HG02870 (cell line): Measurements from ENCODE around the gene TTLL9.

Experiments used
- ATAC-seq: cut with Tn5 transposase; IDR thresholded peaks from one replicate; pipeline ENCODE4 v1.9.1; 2021; ENCODE audit warnings: mild to moderate bottlenecking, moderate library complexity; ENCODE audit not compliant: unreplicated experiment

TTLL9 gene

DNA sequence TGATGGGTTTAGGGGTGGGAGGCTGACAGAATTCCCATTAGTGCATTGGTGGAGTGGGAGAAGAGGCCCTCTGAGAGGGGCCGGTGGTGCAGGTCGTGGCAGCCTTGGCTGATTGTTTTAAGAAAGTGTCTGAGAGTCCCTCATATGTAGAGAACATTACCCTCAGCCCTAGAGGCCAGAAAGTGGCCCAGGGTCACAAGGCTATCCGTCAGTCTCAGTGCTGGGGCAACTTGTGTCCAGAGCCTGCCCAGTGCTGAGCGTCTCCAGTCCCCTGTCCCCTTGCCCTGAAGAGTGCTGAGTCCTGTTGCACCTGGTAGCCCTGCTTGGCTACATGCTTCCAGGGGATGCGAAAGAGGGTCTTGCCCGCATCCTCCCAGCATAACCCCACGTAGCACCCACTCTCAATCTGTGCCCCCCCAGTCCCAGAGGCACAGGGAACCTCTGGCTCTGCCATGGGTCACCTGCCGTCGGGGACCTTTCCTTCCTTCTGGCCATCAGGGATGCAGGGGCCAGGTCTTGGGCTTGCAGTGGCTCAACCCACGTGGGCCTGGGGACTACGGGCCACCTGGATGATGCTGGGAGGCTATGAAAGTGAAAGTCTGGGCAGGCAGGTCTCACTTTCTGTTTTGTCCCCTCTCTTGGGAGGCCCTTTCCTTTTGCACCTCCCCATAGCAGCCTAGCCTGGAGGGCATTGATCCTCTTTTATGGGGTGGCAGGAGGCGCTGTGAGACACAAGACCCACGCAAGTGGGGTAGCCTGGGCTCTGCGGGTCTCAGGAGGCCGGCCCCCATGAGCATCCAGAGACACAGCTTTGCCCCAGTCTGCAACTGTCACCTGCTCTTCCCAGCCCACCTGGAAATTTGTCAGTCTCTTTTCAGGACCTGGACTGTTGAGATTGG, 12.3 kb upstream of the TTLL9 start:
- ATAC-seq = peak; percentile 46

- ATAC-seq = no peak
These were observed 11.7 kb upstream of the TTLL9 start for GRCh38 chr20:31858760-31859083.

DNA sequence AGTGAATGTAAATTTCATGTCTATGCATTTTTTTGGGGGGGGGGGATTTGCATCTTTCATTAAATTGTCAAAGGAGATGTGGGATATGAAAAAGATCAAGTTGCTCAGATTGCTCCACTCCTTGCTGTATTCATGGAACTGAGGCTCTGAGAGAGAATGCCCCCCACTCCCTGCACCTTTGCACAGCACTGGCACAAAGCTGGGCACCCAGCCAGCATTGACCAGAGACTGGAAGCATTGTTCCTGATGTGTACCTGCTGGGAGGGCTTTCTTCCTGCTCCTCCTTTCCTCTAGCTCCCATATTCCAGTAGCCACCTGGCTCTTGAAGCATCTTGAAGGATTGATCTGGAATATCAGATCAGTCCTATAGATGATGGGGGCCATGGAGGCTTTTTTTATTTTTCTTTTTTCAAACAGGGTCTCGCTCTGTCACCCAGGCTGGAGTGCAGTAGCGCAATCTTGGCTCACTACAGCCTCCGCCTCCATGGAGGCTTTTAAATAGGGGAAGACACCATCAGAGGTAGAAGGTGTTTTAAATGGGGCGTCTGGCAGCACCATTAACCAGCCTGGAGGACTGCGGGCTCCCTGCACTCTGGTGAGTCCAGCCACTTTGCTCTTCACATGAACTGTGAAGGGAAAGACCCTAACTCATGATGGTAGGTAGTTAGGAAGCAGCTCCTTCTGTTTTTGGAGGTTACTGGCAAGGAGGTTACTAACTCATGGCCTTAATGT, 11.0 kb upstream of the TTLL9 start:
- no peak for ATAC-seq

DNA sequence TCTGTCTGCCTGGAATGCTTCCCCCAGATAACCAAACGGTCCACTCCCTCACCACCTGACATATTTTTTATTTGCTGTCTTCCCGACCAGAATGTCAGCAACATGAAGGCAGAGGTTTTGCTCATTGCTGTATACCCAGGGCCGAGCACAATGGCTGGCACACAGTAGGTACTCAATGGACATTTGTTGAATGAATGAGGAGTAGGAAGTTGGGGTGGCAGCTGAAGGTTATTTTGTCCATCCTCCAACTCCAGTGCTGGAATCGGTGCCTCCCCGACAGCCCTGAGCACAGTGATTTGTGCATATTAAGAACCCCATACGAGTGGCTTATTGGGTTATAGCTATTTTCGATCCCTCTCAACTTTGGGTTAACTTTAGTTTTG, 10.4 kb upstream of the TTLL9 start:
- no peak for ATAC-seq

DNA sequence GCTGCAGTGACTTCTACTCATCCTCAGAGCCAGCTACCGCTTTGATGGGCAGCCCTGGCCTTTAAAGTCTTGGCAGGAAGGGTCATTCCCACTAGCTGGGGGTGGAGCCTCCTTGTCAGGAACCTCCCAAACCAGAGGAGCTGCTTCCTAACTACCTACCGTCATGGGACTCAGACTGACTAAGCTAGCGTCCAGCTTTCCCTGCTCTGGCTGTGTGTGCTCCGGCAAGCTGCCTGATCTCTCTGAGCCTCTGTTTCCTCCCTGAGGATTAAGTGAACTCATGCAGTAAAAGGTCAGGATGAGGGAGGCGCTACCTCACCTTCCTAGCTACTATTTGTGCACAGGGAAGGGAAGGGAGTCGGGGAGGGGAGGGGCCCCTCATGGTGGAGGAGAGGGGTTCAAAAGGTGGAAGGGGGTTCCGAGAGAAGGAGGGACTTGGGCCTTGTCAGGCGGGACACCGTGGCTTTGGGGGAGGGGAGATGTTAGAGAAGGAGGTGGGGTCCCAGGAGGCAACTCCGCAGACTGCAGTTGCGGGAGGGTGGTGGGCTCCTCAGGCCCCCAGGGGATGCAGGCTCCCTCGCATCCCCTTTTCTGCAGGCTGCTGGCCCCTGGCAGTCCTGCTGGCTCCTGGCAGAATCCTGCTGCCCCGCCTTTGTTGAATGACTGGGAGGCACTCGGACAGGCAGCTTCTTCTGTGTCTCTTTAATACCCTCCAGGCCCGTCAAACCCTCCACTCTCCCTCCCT, 9.9 kb upstream of the TTLL9 start:
- no peak for ATAC-seq

GRCh38 chr20:31861135-31861384, 9.4 kb upstream of the TTLL9 start:
- ATAC-seq = no peak

DNA sequence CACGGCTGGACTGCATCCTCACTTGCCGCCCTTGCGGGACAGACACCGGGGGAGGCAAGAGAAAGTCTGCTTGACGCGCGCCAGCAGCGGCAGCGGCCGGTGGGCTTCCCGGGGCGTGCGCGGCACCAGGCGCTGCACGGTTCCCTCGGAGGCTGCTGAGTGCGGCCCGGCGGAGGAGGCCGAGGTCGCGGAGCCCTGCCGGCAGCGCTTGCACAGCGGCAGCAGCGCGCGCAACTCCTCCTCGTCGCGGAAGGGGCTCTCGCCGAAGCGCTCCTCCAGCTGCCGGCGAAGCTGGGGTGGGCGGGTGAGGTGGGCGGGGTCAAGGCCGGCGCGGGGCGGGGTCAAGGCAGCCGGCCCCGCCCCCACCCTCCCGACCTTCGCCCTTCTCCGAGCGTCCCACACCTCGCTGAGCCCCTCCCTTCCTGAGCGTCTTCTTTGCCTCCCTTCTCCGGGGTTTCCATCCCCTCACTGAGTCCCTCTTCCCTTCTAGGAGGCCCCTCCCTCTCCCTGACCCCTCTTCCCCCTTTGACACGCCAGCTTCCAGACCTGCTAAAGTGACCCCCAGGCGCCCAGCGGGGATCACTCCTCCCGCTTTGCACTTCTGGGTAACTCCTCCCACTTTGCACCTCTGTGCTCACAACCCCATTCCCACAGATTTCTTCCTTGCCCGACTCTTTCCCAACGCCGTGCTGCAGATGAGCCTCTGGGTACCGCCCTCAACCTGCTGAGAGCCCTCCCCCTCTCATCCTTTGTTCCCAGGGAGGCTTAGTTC, 8.9 kb upstream of the TTLL9 start:
- ATAC-seq = no peak

- no peak for ATAC-seq
These were observed 8.3 kb upstream of the TTLL9 start for GRCh38 chr20:31862157-31862470.

GRCh38 chr20:31862506-31862905, 7.9 kb upstream of the TTLL9 start:
- no peak for ATAC-seq

GRCh38 chr20:31863296-31864085, 6.9 kb upstream of the TTLL9 start:
- no peak for ATAC-seq

GRCh38 chr20:31864521-31865400, 5.7 kb upstream of the TTLL9 start:
- ATAC-seq = no peak

DNA sequence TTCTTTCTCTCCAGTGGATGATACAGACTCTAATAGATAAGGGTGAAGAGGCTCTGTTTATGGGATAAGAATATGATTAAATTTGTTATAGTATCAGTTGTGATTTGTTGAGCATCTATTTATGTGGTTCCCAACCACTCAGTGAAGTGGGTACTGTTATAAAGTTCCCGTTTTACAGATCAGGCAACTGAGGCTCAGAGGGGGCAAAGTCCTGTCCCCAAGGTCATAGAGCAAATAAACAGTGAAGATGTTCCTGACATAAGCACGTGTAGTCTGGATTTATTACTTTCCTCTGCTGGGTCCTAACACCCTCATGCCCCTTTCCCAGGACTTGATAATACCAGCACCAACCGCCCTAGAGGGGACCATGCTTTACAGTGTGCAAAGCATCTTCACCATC, 4.2 kb upstream of the TTLL9 start:
- no peak for ATAC-seq

DNA sequence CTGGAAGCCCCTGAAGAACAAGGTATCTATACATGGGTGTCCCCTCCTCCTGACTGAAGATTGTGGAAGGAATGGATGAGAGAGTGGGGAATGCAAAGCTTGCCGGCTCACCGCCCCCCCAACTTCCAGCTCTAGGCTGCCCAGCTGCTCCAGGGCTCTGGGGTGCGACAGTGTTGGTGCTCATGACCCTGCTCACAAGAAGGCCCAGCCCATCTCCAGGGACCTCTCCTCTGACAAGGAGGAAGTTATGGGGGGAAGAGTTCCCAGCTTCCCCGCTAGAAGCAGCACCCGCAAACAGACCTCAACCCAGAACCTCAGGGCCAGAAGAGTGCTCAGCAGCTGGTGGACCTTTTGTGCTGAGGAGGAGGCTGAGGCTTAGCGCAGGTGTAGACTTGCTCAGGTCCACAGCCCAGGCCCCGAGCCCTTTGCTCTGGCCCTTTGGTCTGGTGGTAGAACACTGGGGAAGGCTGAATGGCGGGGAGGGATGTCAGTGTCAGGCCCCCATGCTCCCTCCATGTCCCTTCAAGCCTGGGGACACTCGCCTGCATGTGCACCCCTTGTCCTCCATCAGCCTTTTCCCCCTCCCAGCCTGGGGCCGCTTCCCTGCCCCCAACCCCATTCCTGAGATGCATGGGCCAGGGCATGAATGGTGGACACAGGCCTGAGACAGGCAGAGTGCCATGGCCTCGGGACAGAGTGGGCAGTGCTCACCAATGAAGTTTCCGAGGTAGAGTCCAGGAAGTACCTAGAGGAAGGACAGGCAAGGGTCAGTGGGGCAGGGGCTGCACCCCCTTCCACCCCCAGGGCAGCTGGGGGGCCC, 1.4 kb upstream of the TTLL9 start:
- ATAC-seq = no peak

- no peak for ATAC-seq
These were observed 827 bp upstream of the TTLL9 start for GRCh38 chr20:31869673-31869941.

DNA sequence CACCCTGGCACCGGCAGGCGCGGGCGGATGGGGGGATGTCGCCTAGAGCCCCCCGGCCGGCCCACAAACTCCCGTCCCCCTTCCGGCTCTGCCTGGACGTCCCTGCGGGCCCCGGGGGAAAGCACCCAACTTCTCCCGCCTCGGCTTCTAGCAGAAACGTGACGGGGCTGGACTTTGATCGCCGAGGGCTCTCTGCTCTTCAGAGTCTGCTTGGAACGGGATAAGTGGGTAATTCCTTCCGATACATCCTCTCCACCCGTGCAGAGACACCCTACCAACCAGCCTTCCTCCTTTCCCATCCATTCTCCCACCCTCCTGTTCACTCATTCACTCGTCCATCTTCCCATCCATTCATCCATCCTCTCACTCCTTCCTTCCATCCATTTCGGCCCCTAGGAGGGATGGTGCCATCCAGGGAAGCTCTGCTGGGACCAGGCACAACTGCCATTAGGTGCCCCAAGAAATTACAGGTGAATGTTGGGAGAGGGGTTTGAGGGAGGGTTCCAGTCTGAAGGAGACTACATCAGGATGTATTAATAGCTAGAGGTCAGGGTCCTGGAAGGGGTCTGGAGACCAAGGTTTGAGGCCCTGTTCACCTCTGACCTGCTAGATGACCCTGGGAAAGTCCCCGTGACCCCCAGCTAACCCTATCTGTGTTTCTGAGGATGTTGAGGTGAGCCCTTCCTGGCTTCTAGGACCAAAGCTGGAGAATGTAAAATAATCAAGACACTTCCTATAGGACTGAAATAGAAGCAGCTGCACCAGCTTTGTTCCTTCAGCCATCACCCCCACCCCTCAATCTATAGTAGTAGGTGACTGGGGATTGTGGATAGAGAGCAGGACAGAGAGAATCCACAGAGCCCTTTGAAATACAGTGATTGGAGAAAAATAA, 538 bp downstream of the TTLL9 start:
- no peak for ATAC-seq

- no peak for ATAC-seq
These were observed 1.2 kb downstream of the TTLL9 start for GRCh38 chr20:31871618-31871954.

DNA sequence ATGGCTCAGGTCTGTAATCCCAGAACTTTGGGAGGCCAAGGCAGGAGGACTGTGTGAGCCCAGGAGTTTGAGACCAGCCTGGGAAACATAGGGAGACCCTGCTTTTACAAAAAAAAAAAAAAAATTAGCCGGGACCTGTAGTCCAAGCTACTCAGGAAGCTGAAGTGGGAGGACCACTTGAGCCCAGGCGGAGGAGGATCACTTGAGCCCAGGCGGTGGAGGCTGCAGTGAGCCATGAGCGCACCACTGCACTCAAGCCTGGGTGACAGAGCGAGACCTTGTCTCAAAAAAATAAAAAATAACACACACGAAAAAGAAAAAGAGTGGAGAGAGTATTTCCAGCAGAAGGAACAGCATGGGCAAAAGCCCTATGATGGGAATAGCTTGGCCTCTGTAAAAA, 2.0 kb downstream of the TTLL9 start:
- ATAC-seq = no peak

DNA sequence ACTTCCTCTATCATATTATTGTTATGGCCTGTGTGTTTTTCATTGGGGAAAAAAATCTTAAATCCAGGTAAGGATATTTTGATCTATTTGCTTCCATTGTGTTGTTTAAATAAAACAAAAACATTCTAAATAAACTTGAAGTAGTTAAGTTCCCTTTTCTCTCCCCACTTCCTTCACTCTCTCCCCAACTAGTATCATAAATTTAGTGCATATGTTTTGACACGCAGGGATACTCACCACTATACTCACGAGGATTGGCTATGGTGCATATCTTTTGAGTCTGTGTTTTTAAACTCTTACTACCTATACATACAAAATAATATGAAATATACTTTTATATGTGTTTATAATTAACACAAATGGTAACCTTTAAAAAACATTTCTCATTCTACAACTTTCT, 5.2 kb downstream of the TTLL9 start:
- ATAC-seq = no peak
